Left renal pelvis (tissue), 4 donors: ENCODE results near the gene KLHDC1. TPM values are rescaled to one million over a fixed set of nuclear protein-coding genes. Genes with fewer than 3 reads are reported as not detected.
"Not testable (repeated sequence)": the region's sequence is repeated elsewhere in the genome, so short reads cannot be mapped to it uniquely, and the experiment has no call there.

Experiments
- DNase-seq, 4 donors: peaks; one replicate each; pipeline ENCODE4 v3.0.0-alpha.2; 2013; ENCODE audit warnings: low read depth in 4 of 4, low spot score in 3 of 4
- polyA plus RNA-seq, 4 donors: library from polyadenylated mRNA; unstranded; fragments of 120-200 nt; gene quantifications; one replicate each; pipeline ENCODE4 v1.2.1, GENCODE V29; 2013; ENCODE audit not compliant: insufficient read length in 4 of 4

KLHDC1 gene, protein sequence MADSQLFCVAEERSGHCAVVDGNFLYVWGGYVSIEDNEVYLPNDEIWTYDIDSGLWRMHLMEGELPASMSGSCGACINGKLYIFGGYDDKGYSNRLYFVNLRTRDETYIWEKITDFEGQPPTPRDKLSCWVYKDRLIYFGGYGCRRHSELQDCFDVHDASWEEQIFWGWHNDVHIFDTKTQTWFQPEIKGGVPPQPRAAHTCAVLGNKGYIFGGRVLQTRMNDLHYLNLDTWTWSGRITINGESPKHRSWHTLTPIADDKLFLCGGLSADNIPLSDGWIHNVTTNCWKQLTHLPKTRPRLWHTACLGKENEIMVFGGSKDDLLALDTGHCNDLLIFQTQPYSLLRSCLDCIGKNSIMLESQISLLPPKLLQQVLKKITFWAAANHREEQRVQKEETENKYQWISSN
- 1 to 10 TPM; 4.9 to 7.9 (median 6.5) TPM for polyA plus RNA-seq

DNA sequence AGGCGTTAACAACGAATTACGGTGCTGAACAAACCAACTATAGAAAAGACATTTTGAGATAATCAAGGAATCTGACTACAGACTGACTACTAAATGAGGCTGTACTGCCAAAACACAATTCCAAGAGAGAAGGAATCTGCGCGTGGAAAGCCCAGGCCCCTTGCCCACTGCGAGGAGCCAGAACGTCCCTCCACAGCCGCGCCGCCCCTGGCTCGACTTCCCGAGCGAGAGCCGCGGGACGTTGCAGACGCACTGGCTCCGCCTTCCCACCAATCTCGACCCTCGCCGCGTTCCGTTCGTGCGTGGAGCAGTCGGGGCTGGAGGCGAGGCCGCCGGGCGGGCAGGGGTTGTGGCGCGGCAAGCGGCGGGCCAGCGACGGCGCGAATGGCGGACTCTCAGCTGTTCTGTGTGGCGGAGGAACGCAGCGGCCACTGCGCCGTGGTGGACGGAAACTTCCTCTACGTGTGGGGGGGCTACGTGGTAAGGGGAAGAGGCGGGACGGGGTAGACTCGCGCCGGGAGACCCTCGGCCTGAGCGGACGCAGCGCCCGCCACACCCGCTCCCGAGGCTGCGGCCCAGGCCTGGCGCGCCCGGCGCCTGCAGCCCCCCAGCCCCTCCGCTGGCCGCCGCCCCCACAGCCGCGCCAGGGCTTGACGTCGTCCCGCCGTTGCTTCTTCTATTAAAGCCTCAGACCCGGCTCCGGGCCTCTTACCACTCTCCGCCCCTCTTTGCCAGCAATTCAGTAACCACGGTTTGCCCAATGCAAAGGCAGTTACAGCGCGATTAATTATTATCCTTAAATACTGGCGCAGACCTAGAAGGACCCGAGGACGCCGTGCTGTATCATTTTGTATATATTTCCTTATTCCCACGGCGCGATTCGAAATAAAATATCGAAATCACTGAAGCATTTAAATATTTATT is at the start of gene KLHDC1:
TSS of gene KLHDC1 (plus strand) at position 310 of the 924 bp plus-strand sequence. CDS start at position 385, 75 bp downstream.
- peak in 3 of 4 donors; percentile 63 to 66 (median 64) for DNase-seq

DNA sequence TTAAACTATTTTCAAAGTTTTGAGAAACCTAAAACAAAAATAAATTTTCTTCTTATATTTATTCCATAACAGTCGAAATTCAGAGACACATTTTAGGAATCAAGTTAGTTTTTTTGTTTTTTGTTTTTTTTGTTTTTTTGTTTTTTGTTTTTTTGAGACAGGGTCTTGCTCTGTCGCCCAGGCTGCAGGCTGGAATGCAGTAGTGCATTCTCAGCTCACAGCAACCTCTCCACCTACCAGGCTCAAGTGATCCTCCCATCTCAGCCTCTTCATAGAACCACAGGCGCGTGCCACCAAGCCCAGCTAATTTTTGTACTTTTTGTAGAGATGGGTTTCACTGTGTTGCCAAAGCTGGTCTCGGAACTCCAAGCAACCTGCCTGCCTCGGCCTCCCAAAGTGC is 39.4 kb upstream of the KLHDC1 start:
- no peak for DNase-seq

DNA sequence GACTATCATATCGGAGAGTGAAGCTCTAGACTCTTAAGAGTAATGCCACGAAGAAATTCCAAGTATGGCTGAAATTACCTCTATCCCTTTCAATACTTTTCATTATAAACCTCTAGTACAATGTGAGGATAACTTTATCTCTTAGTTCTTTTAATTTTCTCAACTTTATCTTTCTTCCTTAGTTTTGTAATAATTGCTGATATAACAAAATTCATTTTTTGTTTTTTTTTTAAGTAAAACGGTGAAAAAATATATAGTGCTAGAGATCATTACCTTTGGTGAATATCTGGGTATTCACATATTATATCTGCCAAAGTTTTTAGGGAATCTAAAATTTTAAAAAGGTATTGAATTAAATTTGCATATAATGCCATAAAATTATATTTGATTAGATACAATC is 38.4 kb upstream of the KLHDC1 start:
- DNase-seq: no peak

DNA sequence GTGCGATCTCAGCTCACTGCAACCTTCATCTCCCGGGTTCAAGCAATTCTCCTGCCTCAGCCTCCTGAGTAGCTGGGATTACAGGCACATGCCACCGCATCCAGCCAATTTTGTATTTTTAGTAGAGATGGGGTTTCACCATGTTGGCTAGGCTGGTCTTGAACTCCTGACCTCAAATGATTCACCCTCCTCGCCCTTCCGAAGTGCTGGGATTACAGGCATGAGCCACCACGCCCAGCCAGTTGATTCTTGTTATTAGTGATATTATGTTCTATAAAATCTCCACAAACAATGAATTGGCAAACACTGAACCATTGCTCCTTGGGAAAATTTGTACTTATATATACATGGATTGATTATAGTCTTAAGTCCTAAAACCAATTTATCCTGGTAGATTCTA is 35.4 kb upstream of the KLHDC1 start:
- DNase-seq: not testable (repeated sequence)

DNA sequence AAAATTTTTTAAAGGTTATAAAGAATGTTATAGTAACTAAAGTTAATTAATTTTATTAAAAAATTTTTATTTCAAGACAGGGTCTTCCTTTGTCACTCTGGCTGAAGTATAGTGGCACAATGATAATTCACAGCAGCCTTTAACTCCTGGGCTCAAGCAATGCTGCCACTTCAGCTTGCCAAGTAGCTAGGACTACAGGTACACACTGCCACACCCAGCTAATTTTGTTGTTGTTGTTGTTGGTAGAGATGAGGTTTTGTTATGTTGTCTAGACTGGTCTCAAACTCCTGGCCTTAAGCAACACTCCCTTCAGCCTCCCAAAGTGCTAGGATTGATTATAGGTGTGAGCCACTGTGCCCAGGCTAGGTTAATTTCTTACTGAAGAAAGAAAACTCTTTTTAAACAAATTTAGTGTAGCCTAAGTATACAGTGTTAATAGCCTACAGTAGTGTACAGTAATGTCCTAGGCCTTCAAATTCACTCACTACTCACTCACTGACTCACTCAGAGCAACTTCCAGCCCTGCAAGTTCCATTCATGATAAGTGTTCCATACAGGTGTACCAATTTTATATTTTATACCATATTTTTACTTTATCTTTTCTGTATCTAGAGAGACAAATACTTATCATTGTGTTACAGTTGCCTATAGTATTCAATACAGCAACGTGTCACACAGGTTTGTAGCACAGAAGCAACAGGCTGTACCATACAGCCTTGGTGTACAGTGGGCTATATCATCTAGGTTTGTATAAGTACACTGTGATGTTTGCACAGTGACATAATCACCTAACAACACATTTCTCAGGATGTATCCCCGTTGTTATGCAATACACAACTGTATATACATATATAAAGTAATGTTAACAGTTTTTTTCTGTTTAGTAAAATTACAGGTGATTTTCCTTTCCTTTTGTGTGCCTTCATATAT is 33.1 kb upstream of the KLHDC1 start:
- no peak for DNase-seq

DNA sequence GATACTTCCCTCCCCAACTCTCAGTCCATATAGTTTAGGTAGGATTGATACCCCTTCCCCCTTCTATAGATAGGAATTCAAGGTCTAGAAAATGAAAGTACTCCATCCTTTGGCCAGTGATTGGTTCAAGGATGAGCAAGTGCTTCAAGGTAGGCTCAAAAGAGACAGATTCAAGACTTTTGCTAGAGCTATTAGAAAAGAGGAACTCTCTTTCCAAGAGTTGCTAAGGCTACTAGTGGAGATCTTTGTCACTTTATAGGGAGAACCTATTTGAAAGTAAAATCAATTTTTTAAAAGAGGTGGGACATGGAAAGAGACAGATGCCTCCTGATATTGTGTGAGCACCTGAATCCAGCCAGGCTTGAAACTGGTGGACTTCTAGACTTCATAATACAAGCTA is 22.4 kb upstream of the KLHDC1 start:
- DNase-seq: no peak

DNA sequence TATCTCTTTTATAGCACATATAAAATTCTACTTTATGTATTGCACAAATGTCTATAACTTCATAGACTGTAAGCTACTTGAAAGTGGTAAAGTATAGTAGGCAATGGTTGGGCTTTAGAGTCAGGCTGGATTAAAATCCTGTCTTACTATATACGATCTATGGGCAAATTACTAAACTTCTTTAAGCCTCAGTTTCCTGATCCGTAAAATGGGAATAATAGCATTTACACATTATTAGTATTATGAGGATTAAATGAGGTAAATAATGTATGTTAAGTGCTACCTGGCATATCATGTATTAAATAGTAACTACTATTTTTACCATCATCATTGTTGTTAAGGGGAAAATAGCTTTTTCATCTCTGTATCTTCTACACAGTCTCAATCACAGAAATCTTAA is 19.3 kb upstream of the KLHDC1 start:
- no peak for DNase-seq

DNA sequence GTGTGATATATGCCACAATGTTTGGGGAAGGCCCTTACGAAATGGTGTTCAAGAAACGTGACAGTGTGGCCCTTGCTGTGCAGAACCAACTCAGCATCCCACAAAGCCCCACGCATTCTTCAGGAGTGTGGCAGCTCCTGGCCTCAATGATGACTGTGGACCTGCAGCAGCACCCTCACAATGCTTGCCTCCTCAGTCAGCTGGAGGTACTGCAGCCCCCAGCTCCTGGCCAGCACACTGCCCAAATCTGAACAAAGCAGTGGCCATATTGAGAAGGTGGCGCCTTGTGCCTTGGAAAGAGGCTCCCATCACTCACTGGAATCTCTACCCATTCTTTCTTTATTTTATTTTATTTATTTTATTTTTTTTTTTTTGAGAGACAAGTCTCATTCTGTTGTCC is 15.3 kb upstream of the KLHDC1 start:
- DNase-seq: no peak

DNA sequence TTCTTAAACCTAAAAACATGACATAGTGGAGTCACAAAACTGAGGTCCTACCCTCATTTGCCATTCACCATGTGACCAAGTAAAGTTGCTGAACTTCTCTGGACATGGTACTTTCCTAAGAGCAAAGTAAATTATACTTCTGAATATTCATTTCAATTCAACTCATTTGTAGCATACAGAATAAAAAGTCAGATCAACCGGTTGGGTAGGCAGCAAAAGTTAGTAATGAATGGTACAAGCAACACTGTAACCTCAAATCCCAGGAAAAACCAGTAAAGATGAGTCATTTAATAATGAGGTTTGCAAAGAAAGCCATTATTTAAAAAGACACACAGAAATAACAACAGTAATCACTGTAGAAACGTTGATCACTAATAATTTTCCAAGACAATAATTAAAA is 13.6 kb upstream of the KLHDC1 start:
- no peak for DNase-seq

DNA sequence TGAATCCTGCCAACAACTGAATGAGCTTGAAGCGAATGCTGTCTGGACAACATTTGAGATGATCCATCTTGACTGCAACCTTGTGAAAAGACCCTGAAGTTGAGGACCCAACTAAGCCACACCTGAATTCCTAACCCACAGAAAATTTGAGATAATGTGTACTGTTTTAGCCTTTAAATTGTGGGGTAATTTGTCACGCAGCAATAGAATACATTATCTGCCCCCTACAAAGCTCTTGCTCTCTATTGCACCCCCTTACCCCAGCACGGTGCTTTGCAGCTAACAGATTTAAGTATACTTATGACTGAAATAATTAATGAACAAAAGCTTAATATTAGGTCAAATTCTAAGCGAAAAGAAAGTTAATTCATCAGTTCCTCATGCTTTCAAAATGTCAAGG is 6.5 kb upstream of the KLHDC1 start:
- DNase-seq: no peak

DNA sequence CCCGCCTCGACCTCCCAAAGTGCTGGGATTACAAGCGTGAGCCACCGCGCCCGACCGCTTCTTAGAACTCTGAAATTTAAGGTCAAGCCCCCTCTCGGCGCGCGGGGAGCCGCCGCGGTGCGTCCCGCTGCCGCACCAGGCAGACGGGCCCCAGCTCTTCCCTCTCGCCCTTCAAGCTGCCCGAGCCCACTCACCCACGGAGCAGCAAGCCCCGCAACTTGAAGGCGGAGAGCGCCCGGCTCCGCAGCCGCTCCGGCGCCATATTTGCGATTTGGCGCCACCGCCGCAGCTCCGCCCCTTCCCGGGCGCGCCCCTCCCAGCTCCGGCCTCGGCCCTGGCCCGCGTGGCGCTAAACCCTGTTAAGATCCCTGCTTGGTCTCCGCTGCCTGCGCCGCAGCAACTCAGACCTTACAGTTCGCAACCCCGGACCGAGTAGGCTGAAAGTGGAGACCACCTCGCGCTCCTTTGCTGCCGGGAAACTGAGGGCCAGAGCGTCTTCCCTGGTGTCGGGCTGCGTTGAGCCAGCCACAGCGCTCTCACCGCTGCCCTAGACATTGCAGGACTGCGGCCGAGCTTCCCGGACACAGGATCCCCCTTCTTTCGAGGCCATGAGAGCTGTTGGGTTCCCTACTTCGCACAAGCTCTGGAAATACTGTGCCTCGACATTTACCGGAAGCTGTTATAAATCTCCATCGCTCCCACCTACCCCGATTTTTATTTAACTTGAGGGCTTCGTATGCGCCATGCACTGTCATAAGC is 4.8 kb upstream of the KLHDC1 start, which contains the start of gene POLE2:
TSS of gene POLE2 (minus strand) at position 273 of the 759 bp plus-strand sequence. CDS start at position 262, 11 bp downstream.
- peak in 3 of 4 donors; percentile 49 to 70 (median 53) for DNase-seq

DNA sequence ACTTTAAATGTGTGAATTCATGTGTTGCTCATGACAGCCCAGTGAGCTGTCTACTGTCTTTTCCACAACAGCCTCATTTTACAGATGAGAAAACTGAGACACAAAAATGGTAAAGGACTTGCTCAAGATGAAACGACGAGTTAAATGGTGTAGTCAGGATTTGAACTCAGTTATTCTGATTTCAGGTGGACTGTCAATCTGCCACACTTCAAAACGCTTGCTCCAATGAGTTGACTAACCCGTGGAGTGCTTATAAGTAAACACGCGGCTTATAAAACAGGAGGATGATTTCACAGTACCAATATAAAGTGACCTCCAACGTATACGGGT is 4.3 kb upstream of the KLHDC1 start:
- DNase-seq: no peak

DNA sequence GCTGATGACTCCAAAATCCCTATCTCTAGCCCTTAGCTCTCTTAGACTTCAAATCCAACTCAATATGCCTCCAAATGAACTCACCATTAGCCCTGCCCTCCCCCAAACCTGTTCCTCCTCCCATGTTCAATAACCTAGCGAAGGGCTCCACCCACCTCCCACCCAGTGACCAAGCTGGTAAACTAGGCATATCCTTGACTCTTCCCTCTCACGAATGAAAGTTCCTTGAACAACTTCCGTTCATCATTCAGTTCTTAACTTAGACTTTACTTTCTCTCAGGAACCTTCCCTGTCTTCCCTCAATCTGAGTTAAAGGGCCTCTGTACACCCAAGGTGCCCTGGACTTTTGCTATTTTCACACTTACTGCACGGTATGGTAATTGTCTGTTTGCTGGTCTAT is 1.9 kb upstream of the KLHDC1 start:
- DNase-seq: no peak

DNA sequence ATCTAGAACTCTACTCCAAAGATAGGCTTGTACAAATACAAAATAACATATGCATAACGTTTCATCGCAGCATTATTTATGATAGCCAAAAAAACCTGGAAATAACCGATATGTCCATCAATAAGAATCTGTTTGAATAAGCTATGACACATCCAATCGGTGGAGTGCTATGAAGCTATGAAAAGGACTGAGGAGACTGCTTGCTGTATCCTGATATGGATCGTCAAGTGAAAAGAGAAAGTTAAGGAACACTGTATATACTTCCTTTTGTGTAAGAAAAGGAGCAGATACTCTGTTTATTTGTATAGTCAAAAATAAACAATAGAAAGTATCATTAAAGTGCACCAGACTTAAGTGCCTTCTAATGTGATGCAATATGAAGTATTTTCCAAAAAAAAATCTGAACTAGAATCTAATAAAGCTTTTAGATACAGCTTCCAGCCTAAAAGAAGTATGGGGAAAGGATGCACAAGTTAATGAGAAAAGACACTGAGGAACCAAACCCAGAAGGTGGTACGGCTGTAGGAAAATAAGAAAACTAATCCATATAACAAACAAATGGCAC is 645 bp upstream of the KLHDC1 start:
- no peak for DNase-seq

DNA sequence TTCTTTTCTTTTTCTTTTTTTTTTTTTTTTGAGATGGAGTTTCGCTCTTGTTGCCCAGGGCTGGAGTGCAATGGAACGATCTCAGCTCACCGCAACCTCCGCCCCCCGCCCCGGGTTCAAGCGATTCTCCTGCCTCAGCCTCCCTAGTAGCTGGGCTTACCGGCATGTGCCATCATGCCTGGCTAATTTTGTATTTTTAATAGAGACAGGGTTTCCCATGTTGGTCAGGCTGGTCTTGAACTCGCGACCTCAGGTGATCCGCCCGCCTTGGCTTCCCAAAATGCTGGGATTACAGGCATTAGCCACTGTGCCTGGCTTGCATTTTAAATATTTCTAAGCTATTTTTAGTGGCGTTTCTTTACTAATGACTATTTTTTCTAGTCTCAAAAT is 810 bp downstream of the KLHDC1 start:
- not testable (repeated sequence) for DNase-seq

DNA sequence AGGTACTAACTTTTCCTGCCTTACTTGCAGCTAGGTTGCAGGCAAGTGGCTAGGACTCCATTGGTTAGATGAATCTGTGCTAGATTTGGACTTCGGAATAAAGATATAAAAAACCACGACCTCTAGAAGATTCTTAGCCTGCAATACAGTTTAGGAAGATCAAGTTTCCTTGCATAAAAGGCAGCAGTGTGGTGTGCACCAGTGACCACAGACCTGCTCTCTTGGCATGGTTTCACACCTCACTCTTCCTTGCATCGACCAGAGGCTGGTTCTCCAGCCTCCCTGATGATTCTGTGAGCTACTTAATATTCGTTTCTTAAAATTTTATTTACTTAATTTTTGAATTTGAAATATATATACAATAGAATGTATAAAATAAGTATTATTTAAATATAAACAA is 9.8 kb downstream of the KLHDC1 start:
- DNase-seq: no peak

DNA sequence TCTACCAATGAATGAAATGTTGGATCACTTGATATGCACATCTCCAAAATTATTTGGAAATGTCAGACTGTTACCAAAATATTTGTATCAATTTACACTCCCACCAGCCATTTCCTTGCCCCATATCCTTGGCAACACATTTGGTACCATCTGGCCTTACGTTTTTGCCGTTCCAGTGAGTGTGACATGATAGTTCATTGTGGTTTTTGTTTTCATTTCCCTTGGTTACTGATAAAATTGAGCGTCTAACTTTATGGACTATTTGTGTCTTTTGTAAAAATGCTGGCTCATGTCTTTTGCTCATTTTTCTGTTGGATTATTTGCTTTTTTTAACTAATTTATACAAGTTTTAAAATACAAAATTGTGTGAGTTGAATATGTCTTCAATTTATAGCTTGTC is 11.0 kb downstream of the KLHDC1 start:
- DNase-seq: no peak

DNA sequence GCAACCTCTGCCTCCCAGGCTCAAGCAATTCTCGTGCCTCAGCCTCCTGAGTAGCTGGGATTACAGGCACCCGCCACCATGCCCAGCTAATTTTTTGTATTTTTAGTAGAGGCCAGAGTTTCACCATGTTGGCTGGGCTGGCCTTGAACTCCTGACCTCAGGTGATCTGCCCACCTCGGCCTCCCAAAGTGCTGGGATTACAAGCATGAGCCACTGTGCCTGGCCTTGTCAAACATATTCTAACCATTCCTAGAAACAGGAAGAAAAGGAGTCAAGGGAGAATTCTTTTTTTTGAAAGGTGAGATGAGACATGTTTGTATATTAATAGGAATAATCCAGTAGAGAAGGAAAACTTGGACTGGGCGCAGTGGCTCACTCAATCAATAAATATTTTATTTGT is 11.6 kb downstream of the KLHDC1 start:
- DNase-seq: not testable (repeated sequence)

DNA sequence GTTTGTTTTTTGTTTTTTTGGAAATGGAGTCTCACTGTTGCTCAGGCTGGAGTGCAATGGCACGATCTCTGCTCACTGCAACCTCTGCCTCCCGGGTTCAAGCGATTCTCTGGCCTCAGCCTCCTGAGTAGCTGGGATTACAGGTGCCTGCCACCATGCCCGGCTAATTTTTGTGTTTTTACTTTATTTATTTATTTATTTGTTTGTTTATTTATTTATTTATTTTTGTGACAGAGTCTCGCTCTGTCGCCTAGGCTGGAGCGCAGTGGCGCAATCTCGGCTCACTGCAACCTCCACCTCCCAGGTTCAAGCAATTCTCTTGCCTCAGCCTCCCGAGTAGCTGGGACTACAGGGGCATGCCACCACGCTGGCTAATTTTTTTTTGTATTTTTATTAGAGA is 18.1 kb downstream of the KLHDC1 start:
- not testable (repeated sequence) for DNase-seq
